ENCODE data around the gene UHRF2. TPM values are rescaled to one million over a fixed set of nuclear protein-coding genes. Genes with fewer than 3 reads are reported as not detected.

UHRF2 gene
- total and polyA plus RNA-seq, 9 of the 15 experiments (the other 6 are each of a cell fraction or from before 2014, with no cell fraction given): 5.6 to 39.0 (median 20.1) TPM

DNA sequence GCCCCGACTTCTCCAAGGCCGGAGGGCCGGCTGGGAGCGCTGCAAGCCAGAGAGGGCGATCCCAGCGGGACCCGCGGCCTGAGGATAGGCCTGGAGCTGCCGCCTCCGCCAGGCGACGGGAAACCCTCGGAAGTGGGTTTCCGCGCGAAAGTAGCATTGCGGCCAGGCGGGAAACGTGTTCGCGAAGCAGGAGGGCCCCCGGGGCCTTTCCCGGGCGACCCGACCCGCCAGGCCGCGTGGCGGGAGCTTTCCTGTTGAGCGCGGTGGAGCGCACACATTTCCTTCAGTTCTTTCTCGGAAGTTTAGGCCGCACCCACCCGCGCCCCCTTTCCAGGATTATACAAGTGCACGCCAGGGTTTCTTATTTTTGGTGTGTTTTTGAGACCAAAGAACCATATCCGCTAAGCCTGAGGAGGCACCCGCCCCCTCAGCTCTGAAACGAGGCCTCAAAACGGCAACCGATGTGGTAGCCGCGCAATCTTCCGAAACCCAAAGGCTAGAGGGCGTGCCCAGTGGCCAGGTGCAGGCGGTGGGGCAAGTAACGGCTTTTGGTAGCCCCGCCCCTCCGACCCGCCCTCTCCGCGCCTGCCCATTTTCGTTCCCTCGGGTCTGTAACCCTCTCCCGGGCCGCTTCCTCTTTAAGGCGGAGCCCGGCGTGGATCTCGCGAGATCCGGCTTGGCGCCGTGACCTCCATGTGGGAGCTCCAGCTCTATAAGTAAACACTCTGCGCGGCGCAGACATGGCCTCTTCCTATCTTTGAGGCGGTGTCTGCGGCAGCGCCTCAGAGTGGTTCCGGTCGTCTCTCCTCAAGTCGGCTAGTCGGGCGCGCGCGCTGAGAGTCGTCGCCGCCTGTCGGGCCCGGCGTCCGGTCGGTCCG, at the start of gene UHRF2 (continued):
- TF ChIP-seq, protein P1, sequence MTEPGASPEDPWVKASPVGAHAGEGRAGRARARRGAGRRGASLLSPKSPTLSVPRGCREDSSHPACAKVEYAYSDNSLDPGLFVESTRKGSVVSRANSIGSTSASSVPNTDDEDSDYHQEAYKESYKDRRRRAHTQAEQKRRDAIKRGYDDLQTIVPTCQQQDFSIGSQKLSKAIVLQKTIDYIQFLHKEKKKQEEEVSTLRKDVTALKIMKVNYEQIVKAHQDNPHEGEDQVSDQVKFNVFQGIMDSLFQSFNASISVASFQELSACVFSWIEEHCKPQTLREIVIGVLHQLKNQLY (CRISPR knock-in tag; conservative IDR thresholded peaks at IDR 0.05): no peak

- Histone ChIP-seq H3K4me3 (no peak overlapping the region), H3K9me1 (ENCODE audit: control insufficient read depth, insufficient read depth, low read length) (no peaks in the 10 kb centered on the region), H2AFZ (ENCODE audit: low read depth, low read length) (no peak overlapping the region), H3K4me2 (ENCODE audit: insufficient read depth, low read length) (no peak overlapping the region), H3K79me2 (ENCODE audit: control insufficient read depth, insufficient read depth, low read length) (no peaks in the 10 kb centered on the region), H3K9me3 (replicated peaks; ENCODE audit: control insufficient read depth, insufficient read depth, low read depth, low read length) (no peaks in the 10 kb centered on the region), H3K27me3 (ENCODE audit: control insufficient read depth in 2 of 2, insufficient read depth in 2 of 2, low read length in 2 of 2) (no peaks in the 10 kb centered on the region), H3K27ac (ENCODE audit: extremely low read depth, low read depth, low read length) (no peak overlapping the region), H3K4me1 (replicated peaks in 1 of 2; ENCODE audit: control insufficient read depth in 2 of 2, insufficient read depth in 2 of 2, low read length in 2 of 2) (no peaks in the 10 kb centered on the region), H4K20me1 (replicated peaks; ENCODE audit: control insufficient read depth, insufficient read depth, low read length) (no peaks in the 10 kb centered on the region), H3K9ac (ENCODE audit: insufficient read depth in 1 of 2, low read depth in 2 of 2, low read length in 2 of 2) (no peak overlapping the region), H3K36me3 (ENCODE audit: control insufficient read depth, insufficient read depth, low read length) (no peaks in the 10 kb centered on the region)
- ATAC-seq: no peak
- CTCF ChIA-PET (ENCODE audit: low intra/inter-chr PET ratio): no interaction called here
- no TSS peak for BruUV-seq (replicated peaks)
- no peak for DNase-seq (ENCODE audit: extremely low read depth in 1 of 4, low spot score in 3 of 4)
- POLR2A ChIA-PET: no interaction called here
- in situ Hi-C loops (cut with MboI): no loop called here
- intact Hi-C loops (cut with micrococcal nuclease): no loop called here
- WGBS (ENCODE audit: insufficient coverage, low coverage, missing lambda C conversion rate): 0% methylated on average over 3 of the region's 4 CpGs
- no peak for FAIRE-seq
- TF ChIP-seq ZBTB49 (CRISPR knock-in tag; IDR thresholded peaks at IDR 0.05; ENCODE audit: borderline replicate concordance) (no peak), HOMEZ (CRISPR knock-in tag; IDR thresholded peaks at IDR 0.05) (no peak), SMAD3 (CRISPR knock-in tag; conservative IDR thresholded peaks at IDR 0.05) (no peak), ILK (tag; IDR thresholded peaks at IDR 0.05; ENCODE audit: borderline replicate concordance, low read depth) (no peak), DMBX1 (CRISPR knock-in tag; IDR thresholded peaks at IDR 0.05; ENCODE audit: borderline replicate concordance) (no peak), ZNF395 (CRISPR knock-in tag; IDR thresholded peaks at IDR 0.05) (no peak), FOS (IDR thresholded peaks at IDR 0.05; ENCODE audit: extremely low read depth, insufficient read length) (no peak), MEF2A (IDR thresholded peaks at IDR 0.05; ENCODE audit: control insufficient read depth, low read depth, low read length) (no peak)
Observed at GRCh38 chr9:6367128-6367890, 45.7 kb upstream of the UHRF2 start.
